Pons (tissue), 1 donor: ENCODE measurements around the gene MFN2.

Source experiments
- DNase-seq: peaks from one replicate; pipeline ENCODE4 v3.0.0-alpha.2; 2016; ENCODE audit warnings: low spot score

The MFN2 gene

DNA sequence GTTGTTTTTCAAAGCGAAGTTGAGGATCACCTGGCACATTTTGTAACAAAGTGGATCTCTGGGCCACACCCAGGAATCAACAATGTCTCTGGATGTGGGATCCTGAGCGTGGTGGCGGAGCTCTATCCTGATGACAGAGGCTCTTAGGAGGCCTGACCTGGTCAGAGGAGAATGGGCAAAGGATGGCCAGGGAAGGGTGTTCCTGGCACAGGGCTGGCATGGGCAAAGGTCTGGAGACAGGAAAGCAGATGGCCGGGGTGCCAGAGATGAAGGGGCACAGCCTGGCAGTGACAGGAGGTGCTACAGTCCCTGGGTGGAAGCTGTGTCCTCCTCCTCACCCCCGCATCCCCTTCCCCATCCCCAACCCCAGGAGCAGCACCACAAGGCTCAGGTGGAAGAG is 20.0 kb upstream of the MFN2 start:
- DNase-seq = no peak

- peak; percentile 49 for DNase-seq
These were observed 19.5 kb upstream of the MFN2 start for GRCh38 chr1:11960715-11961114.

GRCh38 chr1:11961230-11961629 is 19.0 kb upstream of the MFN2 start:
- peak; percentile 89 for DNase-seq

GRCh38 chr1:11963622-11964021 is 16.6 kb upstream of the MFN2 start:
- no peak for DNase-seq

GRCh38 chr1:11964656-11965055 is 15.6 kb upstream of the MFN2 start:
- DNase-seq = no peak

- no peak for DNase-seq
These were observed 13.2 kb upstream of the MFN2 start for GRCh38 chr1:11967028-11967547.

DNA sequence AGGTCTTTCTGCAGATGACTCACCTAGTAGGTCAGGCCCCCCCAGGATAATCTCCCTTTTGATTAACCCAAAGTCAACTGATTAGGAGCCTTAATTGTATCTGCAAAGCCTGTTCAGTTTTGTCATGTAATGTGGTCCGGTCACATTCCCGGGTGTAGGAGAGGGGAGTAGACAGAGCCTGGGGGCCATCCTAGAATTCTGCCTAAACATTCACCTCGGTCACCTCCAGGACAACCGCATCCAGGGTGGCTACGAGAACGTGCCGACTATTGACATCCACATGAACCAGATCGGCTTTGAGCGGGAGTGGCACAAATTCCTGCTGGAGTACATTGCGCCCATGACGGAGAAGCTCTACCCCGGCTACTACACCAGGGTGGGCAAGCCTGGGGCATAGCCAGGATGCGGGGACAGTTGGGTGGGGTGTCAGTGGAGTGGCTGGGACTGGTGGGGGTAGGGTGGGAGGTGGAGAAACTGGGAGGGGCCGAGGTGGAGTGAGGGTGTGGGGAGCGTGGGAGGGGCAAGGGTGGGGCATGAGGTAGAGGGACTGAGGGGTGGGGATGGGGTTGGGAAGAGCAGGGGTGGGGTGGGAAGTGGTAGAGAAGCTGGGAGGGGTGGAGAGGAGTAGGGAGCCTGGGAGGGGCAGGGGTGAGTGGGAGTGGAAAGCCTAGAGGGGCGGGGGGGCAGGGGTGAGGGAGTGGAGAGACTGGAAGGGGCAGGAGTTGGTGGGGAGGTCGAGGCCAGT is 9.6 kb upstream of the MFN2 start:
- DNase-seq = no peak

- DNase-seq = no peak
These were observed 2.6 kb upstream of the MFN2 start for GRCh38 chr1:11977625-11978024.

DNA sequence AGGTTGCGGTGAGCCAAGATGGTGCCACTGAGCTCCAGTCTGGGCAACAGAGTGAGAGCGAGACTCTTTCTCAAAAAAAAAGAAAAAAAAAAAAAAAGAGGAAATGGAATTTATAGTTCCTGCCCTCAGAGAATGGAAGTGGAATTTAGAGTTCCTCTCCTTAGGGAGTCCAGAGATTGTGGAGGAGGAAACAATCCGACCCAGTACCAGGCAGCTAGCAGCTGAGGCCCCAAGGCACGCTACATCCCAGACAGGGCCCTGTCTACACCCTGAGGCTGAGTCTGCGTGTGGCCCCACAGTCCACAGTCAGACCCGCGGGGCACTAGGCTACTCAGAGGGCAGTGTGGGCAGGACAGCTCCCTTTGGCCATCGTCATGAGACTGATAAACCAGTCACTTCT is 1.9 kb upstream of the MFN2 start:
- DNase-seq = no peak

GRCh38 chr1:11979028-11979850 is 1.0 kb upstream of the MFN2 start:
- no peak for DNase-seq

- DNase-seq = peak; percentile 22
These were observed 380 bp downstream of the MFN2 start for GRCh38 chr1:11980676-11980972.

- DNase-seq = no peak
These were observed 1.2 kb downstream of the MFN2 start for GRCh38 chr1:11981378-11982009.

GRCh38 chr1:11982010-11982392 is 1.8 kb downstream of the MFN2 start:
- DNase-seq = no peak

GRCh38 chr1:11984121-11984520 is 3.9 kb downstream of the MFN2 start:
- no peak for DNase-seq

GRCh38 chr1:11984576-11984975 is 4.3 kb downstream of the MFN2 start:
- no peak for DNase-seq

- DNase-seq = no peak
These were observed 4.9 kb downstream of the MFN2 start for GRCh38 chr1:11985171-11985570.

GRCh38 chr1:11985851-11986250 is 5.6 kb downstream of the MFN2 start:
- no peak for DNase-seq

- no peak for DNase-seq
These were observed 9.4 kb downstream of the MFN2 start for GRCh38 chr1:11989669-11990068.

- DNase-seq = no peak
These were observed 10.2 kb downstream of the MFN2 start for GRCh38 chr1:11990303-11991032.

GRCh38 chr1:11991969-11992676 is 11.9 kb downstream of the MFN2 start:
- no peak for DNase-seq

- DNase-seq = no peak
These were observed 17.0 kb downstream of the MFN2 start for GRCh38 chr1:11997081-11997850.
